Brain microvascular endothelial cell (primary cell): ENCODE results near the gene PXT1.
"Not testable (repeated sequence)": the region's sequence is repeated elsewhere in the genome, so short reads cannot be mapped to it uniquely, and the experiment has no call there.

Source experiments
- DNase-seq: peaks from one replicate; pipeline ENCODE4 v3.0.0-alpha.2; 2020
- H3K27ac ChIP-seq: fragments of 250-450 bp; sonication (Bioruptor Pico); 2 replicates; pipeline ENCODE4 v1.5.1; 2020; ENCODE audit warnings: mild to moderate bottlenecking, moderate library complexity
- H3K27me3 ChIP-seq: fragments of 250-450 bp; sonication (Bioruptor Pico); replicated peaks from 2 replicates; pipeline ENCODE4 v1.5.1; 2020; ENCODE audit warnings: mild to moderate bottlenecking
- H3K36me3 ChIP-seq: fragments of 250-450 bp; sonication (Bioruptor Pico); replicated peaks from 2 replicates; pipeline ENCODE4 v1.5.1; 2020; ENCODE audit warnings: mild to moderate bottlenecking
- H3K4me3 ChIP-seq: 2 replicates; pipeline ENCODE4 v1.5.1; 2011; ENCODE audit warnings: low read depth, mild to moderate bottlenecking, control low read depth, low read length, moderate library complexity
- in situ Hi-C: cut with HindIII; loops from 2 replicates; pipeline ENCODE4 v1.10.0; 2017; ENCODE audit warnings: low sequenced_read_pairs, low pct_ligation_motif_present
- TF ChIP-seq, protein P1 (sequence below): IDR thresholded peaks from 2 replicates; pipeline ENCODE4 v1.5.1; 2011; ENCODE audit warnings: low read depth, mild to moderate bottlenecking, moderate library complexity, low read length, control low read depth, inconsistent platforms; ENCODE audit errors: missing control alignments

Gene PXT1

DNA sequence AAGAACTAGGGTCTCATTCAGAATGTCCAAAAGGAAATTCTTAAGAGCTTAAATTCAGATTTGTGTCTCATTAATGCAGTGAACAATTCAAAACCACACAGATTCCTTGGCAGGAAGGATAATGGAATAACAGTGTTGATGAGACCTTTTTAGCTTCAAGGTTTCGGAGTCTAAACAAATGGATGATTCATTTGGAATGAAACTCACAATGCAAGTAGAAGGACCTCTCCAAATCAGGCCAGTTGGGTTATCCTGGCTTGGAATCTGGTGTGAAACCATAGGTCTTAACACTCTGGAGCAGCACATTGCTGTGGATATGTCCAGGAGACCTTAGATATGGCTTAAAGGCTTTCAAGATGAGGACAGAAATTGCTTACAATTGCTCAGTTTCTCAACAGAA lies 45.0 kb upstream of the PXT1 start:
- H3K36me3 ChIP-seq, result peaks cover 45% of the 10 kb centered on the region
- in situ Hi-C loops, result no loop called here

DNA sequence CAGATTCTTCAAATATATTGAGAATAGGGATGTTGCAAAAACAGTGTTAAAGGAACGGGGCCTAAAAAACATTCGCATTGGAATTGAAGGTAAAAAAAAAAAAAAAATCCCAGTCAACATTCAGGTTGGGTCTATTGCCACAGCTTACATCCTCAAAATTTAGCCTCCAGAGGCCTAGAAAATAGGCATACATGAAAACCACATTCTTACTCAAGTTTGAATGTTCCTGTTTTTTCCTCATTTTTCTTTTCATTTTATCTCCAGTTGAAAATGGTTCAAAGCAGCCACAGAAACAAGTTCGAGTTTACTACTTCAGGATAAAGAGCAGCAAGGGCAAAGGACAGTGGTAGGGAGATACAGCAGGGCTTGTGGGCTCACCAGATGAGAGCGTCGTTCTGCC lies 42.1 kb upstream of the PXT1 start:
- Histone ChIP-seq H3K4me3 (no peak overlapping the region), H3K36me3 (peaks cover 68% of the 10 kb centered on the region), H3K27ac (no peak overlapping the region), H3K27me3 (no peaks in the 10 kb centered on the region)
- no peak for DNase-seq
- in situ Hi-C loops, result no loop called here
- TF ChIP-seq, protein P1, sequence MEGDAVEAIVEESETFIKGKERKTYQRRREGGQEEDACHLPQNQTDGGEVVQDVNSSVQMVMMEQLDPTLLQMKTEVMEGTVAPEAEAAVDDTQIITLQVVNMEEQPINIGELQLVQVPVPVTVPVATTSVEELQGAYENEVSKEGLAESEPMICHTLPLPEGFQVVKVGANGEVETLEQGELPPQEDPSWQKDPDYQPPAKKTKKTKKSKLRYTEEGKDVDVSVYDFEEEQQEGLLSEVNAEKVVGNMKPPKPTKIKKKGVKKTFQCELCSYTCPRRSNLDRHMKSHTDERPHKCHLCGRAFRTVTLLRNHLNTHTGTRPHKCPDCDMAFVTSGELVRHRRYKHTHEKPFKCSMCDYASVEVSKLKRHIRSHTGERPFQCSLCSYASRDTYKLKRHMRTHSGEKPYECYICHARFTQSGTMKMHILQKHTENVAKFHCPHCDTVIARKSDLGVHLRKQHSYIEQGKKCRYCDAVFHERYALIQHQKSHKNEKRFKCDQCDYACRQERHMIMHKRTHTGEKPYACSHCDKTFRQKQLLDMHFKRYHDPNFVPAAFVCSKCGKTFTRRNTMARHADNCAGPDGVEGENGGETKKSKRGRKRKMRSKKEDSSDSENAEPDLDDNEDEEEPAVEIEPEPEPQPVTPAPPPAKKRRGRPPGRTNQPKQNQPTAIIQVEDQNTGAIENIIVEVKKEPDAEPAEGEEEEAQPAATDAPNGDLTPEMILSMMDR, result no peak

More for the DNA sequence above, 45.0 kb upstream of the PXT1 start:
- TF ChIP-seq, protein P1, result no peak
- H3K4me3 ChIP-seq, result no peak overlapping the region
- no peak for DNase-seq
- no peak overlapping the region for H3K27ac ChIP-seq
- no peaks in the 10 kb centered on the region for H3K27me3 ChIP-seq

DNA sequence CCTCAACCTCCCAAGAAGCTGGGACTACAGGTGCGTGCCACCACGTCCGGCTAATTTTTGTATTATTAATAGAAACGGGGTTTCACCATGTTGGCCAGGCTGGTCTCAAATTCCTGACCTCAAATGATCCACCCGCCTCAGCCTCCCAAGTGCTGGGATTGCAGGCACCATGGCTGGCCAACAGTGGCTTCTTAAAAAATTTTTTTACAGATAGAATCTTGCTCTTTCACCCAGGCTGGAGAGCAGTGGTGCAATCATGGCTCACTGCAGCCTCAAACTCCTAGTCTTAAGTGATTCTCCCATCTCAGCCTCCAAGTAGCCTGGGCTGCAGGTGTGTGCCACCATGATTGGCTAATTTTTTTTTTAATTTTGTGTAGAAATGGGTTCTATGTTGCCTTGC lies 40.7 kb upstream of the PXT1 start:
- H3K27ac ChIP-seq, DNase-seq, H3K4me3 ChIP-seq, in situ Hi-C loops, H3K27me3 ChIP-seq: not testable (repeated sequence)
- peaks cover 63% of the 10 kb centered on the region for H3K36me3 ChIP-seq

DNA sequence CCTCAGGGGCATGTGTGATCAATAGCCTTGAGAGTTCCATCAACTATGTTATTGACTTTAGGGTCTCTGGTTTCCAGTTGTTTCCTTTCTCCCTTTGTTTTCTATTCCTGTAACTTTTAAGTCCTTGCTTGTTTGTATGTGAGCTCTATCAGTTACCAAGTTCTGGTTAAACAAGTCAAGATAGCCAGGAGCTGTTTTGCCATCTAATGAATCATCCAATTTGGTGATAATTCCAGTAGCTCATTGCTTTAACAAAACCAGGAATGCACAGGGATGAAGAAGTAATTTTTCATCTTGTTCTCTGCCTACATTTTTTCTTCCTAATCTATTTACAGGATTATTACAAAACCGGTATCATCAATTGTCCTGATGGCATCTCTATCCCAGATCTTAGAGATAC lies 36.6 kb upstream of the PXT1 start:
- TF ChIP-seq, protein P1, result no peak
- no peak for DNase-seq
- Histone ChIP-seq H3K36me3 (peaks cover 44% of the 10 kb centered on the region), H3K4me3 (no peak overlapping the region), H3K27me3 (no peaks in the 10 kb centered on the region), H3K27ac (no peak overlapping the region)
- in situ Hi-C loops, result no loop called here

DNA sequence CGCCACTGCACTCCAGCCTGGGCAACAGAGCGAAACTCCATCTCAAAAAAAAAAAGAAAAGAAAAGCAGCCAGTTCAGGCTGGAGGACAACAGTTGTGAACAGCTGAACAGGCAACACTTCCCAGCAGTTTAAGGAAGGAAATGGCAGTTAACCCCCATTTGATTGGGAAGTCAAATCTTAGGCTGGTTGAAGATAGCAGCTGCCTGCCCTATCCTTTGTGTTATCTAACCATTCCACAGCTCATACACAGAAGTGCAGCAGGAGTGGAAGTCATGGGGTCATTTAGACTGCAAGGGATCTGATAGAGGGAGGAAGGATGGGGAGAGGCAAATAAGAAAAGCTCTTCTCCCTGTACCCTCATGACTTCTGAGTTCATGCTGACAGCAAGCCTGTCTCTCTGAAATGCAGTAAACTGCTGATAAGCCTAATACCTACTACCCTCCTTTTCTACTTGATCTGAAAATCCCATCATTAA lies 35.4 kb upstream of the PXT1 start:
- no peak for DNase-seq
- TF ChIP-seq, protein P1, result no peak
- H3K36me3 ChIP-seq, result peaks cover 47% of the 10 kb centered on the region
- H3K27me3 ChIP-seq, result no peaks in the 10 kb centered on the region
- no peak overlapping the region for H3K27ac ChIP-seq
- in situ Hi-C loops, result no loop called here
- H3K4me3 ChIP-seq, result no peak overlapping the region

DNA sequence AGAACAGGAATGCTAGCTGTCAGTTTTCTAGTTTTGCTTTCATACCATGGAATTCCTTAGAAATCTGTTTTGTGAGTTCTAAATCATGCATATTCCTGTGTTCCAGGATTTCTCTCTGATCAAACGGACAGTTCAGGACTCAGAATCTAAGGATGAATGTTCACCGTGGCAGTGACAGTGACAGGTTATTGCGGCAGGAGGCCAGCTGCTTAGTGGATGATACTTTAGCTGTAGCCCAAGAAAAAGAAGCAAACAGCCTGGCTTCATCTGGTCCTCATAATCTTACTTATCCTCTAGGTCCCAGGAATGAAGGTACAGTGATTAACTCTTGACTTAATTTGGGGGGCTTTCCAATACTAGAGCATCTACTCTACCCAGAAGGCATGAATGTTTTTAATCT lies 27.3 kb upstream of the PXT1 start:
- peaks cover 30% of the 10 kb centered on the region for H3K36me3 ChIP-seq

More for the DNA sequence above, 27.3 kb upstream of the PXT1 start:
- DNase-seq, result no peak
- TF ChIP-seq, protein P1, result no peak
- in situ Hi-C loops, result no loop called here
- no peak overlapping the region for H3K27ac ChIP-seq
- no peak overlapping the region for H3K4me3 ChIP-seq
- no peaks in the 10 kb centered on the region for H3K27me3 ChIP-seq
